Head of caudate nucleus (tissue), 42 donors: ENCODE results near the gene FAM227B.
A peak's percentile ranks its signal among the peaks of the same experiment; 100 is the strongest.
"Not testable (repeated sequence)": the region's sequence is repeated elsewhere in the genome, so short reads cannot be mapped to it uniquely, and the experiment has no call there.

Source experiments
- DNase-seq, 42 donors: peaks; one replicate each; pipeline versions ENCODE4 v3.0.0 to v3.0.0-alpha.2; 2020 to 2021; ENCODE audit warnings: mixed read lengths in 7 of 42
- intact Hi-C: fragments of 100-400 bp; cut with DNase I; formaldehyde crosslinking; loops from one replicate; pipeline ENCODE4 v1.15.0; 2022

FAM227B gene

DNA sequence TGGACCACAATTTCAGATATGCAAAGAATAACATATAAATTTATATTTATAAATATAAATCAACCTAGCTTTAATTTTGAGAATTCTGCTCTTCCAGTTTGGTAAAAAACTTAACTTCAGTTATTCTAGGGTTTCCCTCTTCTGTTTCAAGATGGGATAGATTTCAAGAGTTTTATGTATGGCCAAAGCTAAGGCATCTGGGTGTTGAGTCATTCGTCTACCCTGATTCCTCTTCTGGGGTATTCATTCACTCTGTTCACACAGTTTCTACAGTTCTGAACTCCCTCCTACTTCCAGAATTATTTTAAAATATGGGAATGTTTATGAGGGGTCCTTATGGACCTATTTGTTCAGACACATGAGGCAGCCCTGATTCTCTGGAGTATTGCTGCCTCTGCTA is 201.8 kb downstream of the FAM227B start:
- intact Hi-C loops, result no loop called here
- no peak for DNase-seq

DNA sequence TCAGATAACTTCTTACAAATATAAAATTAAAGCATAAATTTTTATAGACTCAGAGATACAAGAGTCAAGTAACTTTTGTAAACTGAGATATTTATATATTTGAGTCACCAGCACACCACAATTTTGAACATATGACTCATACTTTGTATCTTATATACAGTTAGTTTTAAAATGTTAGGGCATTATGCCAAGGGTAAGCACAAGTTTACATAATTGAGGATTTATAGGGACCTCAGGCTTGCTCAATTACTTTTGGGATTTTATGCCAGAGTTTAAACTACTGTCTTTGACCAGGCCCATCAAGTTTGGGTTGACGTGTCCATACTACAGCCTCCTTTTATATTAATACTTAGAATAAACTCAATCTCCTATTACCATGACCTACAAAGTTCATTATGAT is 205.0 kb downstream of the FAM227B start:
- intact Hi-C loops, result no loop called here
- DNase-seq, result no peak

DNA sequence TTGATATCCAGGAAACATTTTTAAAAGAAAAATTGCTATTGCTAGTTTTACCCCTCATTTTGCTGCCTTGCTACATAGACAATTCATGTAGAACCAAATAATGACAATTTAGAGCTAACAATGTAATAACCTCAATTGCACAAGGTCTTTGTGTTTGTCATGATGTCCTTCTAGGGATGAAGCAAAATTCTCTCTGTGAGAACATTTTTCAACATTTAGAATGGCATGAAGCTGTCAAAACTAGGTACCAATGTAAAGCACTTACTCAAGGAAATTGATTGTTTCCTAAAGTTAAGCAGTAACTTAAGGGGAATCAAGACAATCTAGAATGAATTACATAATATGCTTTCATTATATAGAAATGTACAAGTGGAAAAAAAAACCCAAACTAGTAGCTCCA is 205.5 kb downstream of the FAM227B start:
- intact Hi-C loops, result no loop called here
- DNase-seq, result no peak

- intact Hi-C loops, result no loop called here
- no peak for DNase-seq
Observed at GRCh38 chr15:49412797-49413196, 207.8 kb downstream of the FAM227B start.

DNA sequence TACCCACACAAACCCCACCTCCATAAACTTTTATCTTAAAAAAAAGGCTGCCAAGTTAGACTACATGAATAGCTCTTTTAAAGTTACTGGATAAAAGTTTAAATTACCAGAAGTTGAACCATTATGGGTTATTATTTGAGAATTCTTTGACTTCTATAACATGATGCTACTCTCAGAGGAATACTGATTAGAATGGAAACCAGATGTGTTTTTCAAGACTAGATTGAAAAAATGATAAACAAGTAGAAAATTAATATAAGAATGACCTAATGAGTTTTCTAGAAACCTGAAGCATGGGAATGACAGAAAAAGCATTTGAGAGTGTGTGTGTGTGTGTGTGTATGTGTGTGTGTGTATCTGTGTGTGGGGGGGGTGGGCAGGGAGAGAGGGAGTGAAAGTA is 210.0 kb downstream of the FAM227B start:
- no peak for DNase-seq
- intact Hi-C loops, result no loop called here

DNA sequence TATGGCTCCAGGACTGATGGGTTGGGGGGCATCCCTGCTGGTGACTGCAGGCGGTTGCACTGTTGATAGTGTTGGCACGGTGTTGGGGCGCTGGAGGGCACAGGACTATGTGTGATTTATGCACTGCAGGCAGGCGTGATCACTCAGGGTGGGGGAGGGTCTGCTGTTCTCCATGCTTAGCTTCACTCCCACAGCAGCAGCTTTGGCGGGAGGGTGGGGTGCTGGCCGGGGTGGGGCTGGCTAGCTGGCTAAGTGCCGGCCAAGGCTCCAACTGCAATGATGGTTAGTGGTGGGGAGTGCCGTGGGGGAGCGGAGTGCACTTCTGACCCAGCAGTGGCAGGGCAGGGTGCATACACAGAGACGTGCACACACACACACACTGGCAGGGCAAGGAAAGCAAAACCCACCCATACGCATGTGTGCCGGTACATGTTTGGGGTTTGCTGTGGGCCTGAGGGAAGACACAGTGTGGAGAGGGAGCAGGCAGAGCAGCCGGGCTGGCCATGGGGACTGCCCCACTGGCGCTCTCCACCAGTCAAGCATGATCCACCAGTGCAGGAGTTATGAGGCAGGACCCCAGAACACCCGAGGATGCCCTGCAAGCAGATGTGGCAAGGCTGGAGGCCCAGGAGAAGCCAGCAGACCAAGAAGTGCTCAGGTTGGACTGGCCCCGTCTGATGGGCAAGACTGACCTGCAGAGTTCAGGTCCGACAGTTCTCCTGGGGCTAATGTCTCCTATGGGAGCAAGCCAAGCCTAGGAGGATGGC is 214.1 kb downstream of the FAM227B start:
- DNase-seq, result no peak
- intact Hi-C loops, result no loop called here

DNA sequence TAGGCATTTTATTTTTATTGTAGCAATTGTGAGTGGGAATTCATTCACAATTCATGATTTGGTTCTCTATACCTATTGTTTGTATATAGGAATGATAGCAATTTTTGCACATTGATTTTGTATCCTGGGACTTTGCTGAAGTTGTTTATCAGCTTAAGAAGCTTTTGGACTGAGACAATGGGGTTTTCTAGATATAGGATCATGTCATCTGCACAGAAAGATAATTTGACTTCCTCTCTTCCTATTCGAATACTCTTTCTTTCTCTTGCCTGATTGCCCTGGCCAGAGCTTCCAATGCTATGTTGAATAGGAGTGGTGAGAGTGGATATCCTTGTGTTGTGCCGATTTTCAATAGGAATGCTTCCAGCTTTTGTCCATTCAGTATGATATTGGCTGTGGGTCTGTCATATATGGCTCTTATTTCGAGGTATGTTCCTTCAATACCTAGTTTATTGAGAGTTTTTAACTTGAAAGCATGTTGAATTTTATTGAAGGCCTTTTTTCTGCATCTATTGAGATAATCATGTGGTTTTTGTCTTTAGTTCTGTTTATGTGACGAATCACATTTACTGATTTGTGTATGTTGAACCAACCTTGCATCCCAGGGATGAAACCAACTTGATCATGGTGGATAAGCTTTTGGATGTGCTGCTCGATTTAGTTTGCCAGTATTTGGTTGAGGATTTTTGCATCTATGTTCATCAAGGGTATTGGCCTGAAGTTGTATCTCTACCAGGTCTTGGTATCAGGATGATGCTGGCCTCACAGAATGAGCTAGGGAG is 217.9 kb downstream of the FAM227B start:
- intact Hi-C loops, DNase-seq: not testable (repeated sequence)

- DNase-seq, result no peak
- intact Hi-C loops, result no loop called here
Observed at GRCh38 chr15:49387471-49387870, 233.1 kb downstream of the FAM227B start.

DNA sequence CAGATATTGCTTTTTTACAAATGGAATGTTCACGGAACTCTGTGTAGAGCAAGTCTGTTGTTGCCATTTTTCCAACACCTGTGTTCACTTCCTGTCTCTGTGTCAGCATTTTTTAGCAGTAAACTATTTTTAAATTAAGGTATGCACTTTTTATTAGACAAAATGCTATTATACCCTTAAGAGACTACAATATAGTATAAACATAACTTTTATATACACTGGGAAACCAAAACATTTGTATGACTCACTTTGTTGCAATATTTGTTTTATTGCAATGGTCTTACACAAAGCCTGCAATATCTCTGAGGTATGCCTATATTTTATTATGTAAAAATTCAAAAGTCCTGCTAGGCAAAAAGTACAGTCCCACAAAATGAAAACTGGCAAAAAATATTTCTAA is 237.4 kb downstream of the FAM227B start:
- intact Hi-C loops, result no loop called here

GRCh38 chr15:49382394-49382793 is 238.2 kb downstream of the FAM227B start:
- intact Hi-C loops, result no loop called here
- DNase-seq, result no peak

More for the DNA sequence above, 237.4 kb downstream of the FAM227B start:
- no peak for DNase-seq

- intact Hi-C loops, result no loop called here
- no peak for DNase-seq
Observed at GRCh38 chr15:49380912-49381311, 239.7 kb downstream of the FAM227B start.

DNA sequence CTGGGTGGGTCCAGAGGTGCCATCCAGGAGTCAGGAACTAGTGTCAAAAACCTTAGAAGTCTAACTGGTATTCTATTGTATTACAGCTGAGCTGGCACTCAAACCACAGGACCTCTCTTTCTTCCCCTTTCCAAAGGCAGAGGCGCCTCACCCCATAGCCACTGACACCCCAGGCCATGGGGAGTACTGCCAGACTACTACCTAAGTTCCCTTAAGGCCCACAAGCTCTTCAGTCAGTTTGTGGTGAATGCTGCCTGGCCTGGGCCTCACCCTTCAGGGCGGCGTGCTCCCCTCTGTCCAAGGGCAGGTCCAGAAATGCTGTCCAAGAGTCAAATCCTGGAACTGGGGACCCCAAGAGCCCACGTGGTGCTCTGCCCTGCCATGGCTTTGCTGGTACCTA is 240.6 kb downstream of the FAM227B start:
- intact Hi-C loops, result no loop called here
- DNase-seq, result no peak

DNA sequence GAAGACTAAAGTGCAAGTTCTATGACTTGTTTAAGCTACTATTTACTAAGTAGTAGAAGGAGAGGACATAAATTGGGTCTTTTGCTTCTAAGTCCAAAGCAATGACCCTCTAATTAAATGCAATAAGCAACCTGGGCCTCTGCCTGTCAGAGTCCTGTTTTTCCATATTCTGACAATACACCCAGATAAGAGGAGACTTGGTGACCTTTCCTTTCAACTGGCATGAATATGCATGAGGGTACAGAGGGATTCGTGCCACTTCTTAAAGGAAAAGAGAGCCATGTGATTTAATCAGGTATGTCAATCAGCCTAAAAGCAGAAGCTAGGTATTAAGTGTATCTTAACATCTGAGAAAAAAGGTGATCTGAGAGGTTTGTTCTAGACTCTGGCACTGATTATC is 248.3 kb downstream of the FAM227B start:
- no peak for DNase-seq
- intact Hi-C loops, result no loop called here

GRCh38 chr15:49370782-49371181 is 249.8 kb downstream of the FAM227B start:
- no peak for DNase-seq
- intact Hi-C loops, result no loop called here

DNA sequence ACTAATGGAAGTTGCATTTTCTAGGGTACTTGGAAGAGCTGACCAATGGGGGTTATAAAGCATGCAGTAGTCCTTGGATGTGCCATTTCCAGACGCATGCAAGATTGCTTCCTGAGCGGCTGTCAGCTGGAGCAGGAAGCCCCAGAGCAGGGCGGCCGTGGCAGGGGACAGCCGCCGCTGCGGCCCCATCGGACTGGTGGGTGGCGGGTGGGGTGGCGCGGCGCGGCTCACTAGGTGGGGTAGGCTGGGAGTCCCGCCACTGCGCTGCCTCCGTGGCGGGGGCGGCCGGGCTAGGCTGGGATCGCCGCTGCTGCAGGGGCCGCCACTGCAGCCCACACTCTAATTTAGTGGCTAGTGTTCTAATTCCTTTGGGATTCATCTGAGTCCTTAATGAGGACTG is 254.1 kb downstream of the FAM227B start:
- intact Hi-C loops, result no loop called here
- no peak for DNase-seq

- intact Hi-C loops, result no loop called here
- DNase-seq, result no peak
Observed at GRCh38 chr15:49361370-49361769, 259.2 kb downstream of the FAM227B start.

GRCh38 chr15:49354439-49354838 is 266.2 kb downstream of the FAM227B start:
- intact Hi-C loops, DNase-seq: not testable (repeated sequence)

GRCh38 chr15:49343546-49343945 is 277.1 kb downstream of the FAM227B start:
- no peak for DNase-seq
- intact Hi-C loops, result no loop called here

- DNase-seq, result no peak
- intact Hi-C loops, result no loop called here
Observed at GRCh38 chr15:49339656-49340055, 281.0 kb downstream of the FAM227B start.

GRCh38 chr15:49331951-49332350 is 288.7 kb downstream of the FAM227B start:
- DNase-seq, result peak in 16 of 42 donors; percentile 3 to 46 (median 13)
- intact Hi-C loops, result no loop called here

DNA sequence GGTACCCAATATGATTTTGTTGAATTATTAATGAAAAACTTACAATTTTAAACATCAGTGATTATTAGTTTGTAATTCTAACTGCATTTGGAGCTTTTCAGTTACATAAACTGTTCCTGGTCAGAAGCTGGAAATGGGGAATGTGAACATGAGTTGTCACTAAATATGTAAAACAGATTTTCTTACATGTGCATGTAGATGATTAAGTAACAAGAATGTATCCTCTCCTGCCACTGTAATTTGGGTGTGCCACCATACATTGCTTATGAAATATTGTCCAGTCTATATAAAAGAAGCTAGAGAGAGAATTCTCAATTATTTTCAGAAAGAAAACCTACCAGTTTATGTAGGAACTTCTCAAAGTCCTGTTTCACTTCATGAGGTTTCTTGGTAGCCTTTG is 289.2 kb downstream of the FAM227B start:
- no peak for DNase-seq
- intact Hi-C loops, result no loop called here
